NCI-H82 treated with DMSO at 0.1 percent for 48 hours (cell line): ENCODE results near the gene TTC7B.

ENCODE experiments used
- DNase-seq: peaks from one replicate; lab custom pipeline; 2025; ENCODE audit not compliant: unreplicated experiment; lab: John Stamatoyannopoulos, UW

The TTC7B gene

GRCh38 chr14:90579816-90580215 is 236.4 kb downstream of the TTC7B start:
- DNase-seq = no peak

DNA sequence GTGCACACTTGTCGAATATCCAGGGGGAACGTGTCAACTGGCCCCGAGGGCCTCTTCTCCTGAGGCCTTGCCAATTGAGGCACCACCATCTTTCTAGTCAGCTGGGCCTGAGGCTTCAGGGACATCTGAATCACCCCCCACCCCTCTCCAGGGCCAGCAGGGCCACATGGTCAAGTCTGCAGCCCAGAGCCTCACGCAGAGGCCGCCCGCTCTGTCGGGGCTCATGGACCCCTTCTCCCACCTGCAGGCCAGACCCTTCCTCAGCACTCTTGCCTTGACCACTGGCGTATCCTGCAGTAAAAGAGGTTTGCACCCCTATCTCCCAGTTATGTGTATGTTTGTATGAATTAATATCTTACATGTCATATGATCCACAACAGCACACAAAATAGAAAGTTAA is 237.1 kb downstream of the TTC7B start:
- DNase-seq = no peak

- DNase-seq = no peak
These were observed 237.8 kb downstream of the TTC7B start for GRCh38 chr14:90578283-90578985.

DNA sequence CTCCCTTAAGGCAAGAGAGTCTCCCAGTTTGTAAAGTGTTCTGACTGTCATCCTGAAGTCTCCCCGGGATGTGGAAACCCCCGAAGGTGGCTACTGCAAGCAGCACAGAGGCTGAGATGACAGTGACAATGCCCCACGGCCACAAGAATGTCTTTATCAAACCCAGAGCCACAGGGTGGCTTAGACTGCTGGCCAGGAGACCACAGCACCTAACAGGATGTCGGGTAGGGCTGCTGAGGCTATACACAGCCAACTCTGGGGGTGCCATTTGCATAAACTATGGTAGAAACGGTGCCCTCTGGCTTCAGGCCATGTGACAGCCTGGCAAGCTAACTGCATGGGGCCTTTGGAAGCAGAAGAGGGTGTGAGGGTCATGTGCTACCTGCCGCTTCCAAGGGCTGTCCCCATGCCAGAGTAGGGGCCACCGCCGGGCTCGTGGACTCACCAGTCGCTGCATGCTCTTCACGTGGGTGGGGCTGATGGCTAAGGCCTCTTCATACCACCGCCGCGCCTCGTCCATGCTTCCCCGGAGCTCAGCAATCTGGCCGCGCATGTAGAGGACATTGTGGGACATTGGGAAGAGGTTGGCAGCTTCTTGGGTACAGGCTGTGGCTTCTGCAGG is 238.5 kb downstream of the TTC7B start:
- DNase-seq = no peak

GRCh38 chr14:90576981-90577660 is 239.1 kb downstream of the TTC7B start:
- DNase-seq = no peak

GRCh38 chr14:90576581-90576980 is 239.6 kb downstream of the TTC7B start:
- DNase-seq = no peak

DNA sequence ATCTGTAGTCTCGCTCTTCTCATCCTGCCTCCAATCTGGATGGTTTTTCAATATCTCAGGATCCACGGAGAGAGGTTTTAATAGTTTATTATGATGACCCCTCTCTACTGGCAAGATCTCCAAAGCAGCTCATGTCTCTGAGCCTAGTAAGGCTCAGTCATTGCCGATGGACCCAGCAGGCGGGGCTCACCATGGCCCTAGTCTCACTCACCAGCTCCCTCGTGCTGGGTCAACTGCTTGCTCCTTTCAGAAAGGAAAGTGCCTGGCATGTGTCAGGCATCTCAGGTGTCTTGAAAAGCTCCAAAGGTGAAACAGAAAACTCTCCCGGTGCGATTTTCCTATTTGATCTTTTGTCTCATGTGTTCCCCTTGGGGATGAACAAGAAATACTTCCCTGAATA is 240.4 kb downstream of the TTC7B start:
- DNase-seq = no peak

DNA sequence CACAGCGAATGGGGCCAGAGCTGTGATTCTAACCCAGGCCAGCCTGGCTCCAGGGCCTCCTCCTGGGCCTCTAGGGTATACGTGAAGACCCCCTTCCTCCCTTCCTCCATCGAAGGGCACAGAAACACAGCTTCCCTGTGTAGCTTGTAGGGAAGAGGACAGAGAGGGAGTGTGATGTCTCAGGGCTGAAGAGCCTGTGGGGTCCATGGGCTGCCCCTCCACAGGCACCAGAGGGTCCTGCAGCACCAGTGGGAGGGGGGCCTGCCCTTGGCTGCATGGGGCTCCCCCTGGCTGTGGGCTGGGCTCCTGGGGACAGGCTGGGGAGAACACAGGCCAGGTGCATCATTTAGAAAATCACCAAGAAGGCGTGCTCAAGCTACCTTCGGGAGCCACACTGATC is 240.9 kb downstream of the TTC7B start:
- DNase-seq = no peak

- no peak for DNase-seq
These were observed 241.8 kb downstream of the TTC7B start for GRCh38 chr14:90574188-90575131.

DNA sequence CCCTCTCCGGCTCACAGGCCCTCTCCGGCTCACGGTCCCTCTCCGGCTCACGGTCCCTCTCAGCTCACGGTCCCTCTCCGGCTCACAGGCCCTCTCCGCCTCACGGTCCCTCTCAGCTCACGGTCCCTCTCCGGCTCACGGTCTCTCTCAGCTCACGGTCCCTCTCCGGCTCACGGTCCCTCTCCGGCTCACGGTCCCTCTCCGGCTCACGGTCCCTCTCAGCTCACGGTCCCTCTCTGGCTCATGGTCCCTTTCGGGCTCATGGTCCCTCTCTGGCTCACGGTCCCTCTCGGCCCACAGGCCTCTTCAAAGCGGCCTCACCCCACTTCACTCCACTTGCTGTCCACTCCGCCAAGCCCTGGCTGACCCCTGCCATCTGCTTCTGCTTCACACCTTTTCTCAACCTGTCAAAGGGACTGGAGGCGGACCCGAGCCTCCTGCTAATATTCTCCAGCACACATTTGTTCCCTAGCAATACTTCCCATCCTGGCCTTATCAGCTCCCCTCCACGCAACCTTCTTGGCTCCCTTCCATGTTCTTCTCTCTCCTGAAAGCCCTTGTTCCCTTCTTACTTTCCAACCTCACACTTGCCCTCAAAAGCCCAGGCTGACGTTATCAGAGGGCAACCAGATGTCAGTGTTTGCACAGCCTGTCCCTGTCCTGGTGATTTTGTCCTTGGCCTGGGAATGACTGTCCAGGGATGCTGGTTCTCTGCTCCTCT is 242.7 kb downstream of the TTC7B start:
- DNase-seq = no peak

DNA sequence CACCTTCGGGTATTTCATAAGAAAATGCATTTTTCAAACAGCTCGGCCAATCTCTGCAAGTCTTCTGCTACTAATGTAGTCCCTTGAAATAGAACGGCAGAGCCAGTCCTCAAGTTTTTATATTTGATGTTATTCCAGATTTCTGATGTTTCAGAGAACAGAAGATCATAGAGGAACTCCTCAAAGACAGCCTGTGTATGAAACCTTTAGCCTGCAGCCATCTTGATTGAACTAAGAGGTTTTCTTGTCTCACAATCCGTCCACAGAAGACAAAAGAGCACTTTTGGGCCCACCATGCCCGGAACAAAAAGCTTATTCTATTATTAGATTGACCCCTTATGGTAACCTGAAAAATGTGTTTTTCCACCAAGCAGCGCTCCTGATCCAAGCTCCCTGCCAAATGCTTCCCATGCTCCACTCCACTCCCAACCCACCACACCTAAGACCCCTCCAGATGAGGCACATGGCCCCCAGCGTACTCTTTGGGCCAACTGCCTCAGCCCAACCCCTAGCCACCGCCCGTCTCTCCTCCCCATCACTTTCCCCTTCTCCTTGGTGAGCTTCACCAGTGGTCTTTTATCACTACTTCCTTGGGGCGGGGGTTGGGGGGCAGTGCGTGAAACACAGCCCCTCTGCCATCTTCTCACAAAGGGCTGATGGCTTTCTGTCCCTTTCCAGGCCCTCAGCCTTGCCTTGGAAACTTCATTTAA is 243.6 kb downstream of the TTC7B start:
- DNase-seq = no peak

DNA sequence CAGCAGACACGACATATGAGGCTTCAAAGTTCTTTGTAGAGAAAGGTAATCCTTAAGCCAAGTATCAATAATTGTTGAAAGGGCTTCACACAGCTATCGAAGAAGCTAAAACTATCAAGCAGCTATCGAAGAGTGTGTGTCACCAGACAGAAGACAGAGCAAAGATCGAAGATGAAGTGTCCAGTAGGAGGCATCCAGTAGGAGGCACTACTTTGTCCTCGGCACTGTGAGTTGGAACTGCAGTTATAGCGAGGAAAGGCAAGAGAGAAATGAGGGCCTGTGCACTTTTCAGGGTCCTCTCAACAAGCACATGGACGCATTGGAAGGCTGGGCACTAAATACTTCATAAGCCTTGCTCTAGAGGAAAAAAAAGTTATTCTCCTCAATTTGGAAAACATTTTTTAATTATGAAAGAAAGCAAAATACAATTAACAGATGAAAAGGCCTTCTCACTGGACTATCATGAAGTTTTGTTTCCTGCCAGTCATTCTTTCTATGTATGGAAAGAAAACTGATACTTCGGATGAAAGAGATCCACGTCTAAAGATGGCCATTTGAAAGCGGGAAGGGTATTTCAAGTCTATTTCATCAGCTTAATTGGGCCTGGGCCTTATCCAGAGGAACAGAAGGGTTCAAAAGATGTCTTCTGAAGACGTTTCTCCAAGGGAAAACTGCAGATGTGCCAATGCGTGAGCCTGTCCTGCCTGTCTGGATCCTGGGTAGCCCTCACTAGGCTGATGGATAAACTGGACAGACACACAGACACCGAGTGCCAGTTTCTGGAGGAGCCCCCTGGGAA is 244.9 kb downstream of the TTC7B start:
- no peak for DNase-seq

GRCh38 chr14:90570461-90570860 is 245.8 kb downstream of the TTC7B start:
- DNase-seq = no peak

DNA sequence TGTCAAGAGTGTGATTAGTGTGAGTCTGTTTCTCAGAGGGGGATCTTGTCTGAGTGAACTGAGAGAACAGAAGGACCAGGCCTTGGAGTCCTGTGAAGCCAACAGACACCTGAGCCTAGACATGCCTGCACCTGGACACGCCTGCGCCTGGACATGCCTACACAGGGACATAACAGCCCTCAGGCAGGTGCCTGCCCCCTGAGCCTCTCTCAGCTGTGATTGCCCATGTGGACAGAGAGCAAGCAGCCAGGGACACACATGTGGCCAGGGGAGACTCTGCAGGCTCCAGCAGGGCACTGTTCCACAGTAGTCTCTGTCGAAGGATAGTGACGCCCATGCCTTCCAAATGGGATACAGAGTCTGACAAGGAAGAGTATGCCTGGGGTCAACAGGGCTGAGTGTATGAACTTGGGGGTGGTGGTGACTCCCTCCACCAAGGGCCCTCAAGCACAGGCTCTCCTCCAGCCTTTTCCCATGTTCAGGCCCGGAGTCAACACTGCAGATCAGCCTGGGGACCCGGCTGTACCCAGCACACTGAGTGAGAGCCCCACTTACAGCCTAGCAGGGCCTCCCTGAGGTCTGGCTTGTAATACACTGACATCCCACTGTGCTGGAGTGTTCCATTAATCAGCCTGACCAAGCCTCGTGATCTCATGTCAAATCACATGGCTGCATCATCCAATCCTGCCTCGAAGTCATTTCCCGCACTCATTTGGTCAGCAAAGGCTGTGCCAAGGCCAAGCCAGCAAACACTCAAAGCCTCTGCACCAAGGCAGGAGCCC is 246.4 kb downstream of the TTC7B start:
- DNase-seq = no peak

DNA sequence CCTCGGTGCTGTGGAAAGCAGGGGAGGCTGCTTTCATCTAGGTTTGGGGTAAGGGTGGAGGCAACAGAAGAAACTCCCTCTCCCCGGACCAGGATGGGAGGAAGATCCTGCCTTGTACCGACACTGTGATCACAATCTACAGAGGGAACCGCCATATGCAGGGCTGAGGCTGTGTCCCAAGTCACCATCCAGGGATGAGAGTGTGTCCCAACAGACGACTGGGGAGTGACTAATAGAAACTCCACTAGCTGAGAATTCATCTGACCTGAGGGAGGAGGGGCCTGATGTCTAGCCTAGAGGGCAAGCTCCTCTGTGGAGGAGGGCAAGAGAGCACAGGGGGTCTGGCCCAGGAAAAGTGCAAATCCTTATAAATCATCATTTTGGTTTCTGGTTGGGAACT is 247.0 kb downstream of the TTC7B start:
- DNase-seq = no peak

DNA sequence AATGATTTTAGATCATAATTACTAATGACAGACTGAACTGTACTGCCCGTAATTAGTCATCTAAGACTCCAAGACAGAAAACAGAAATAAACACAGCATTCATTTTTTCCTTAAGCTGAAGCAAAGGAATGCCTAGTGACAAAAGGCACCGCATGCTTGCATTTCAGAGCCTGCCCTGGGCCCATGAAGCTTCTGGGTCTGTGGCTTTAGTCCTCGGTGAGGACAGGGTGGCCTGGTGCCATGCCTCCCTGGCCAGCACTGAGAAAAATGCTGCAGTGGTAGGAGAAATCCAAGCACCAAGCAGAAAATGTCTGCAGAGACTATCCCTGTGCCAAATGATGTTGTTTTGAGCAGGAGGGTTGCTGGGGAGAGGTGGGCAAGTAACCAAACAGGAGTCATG is 247.8 kb downstream of the TTC7B start:
- no peak for DNase-seq

GRCh38 chr14:90567991-90568390 is 248.2 kb downstream of the TTC7B start:
- DNase-seq = no peak

- no peak for DNase-seq
These were observed 249.0 kb downstream of the TTC7B start for GRCh38 chr14:90567191-90567590.
